GM12878 (cell line): Measurements from ENCODE around the gene VMAC.

Source experiments
- ASH2L ChIP-seq: fragments of 300-600, 200-600 bp; sonication (generic); IDR thresholded peaks from 2 replicates; pipeline ENCODE4 v1.6.1; 2017; ENCODE audit warnings: low read depth, mild to moderate bottlenecking, borderline replicate concordance
- CBFB ChIP-seq: IDR thresholded peaks from 2 replicates; pipeline ENCODE4 v1.6.1; 2016; ENCODE audit warnings: antibody characterized with exemption, low read depth
- CHD4 ChIP-seq: fragments of 200-600 bp; sonication (generic); IDR thresholded peaks from 2 replicates; pipeline ENCODE4 v1.6.1; 2016; ENCODE audit warnings: mild to moderate bottlenecking
- CTCF ChIP-seq, 3 experiments: IDR thresholded peaks in 2 of 3; conservative IDR thresholded peaks in 1 of 3; 2 replicates each; pipeline ENCODE4 v1.5.1; 2011; ENCODE audit warnings: low read depth in 3 of 3, low read length in 3 of 3, mild to moderate bottlenecking in 3 of 3, control low read depth in 2 of 3, moderate library complexity in 2 of 3, inconsistent platforms in 1 of 3, mixed read lengths in 1 of 3; ENCODE audit not compliant: control insufficient read depth in 2 of 3, insufficient read depth in 1 of 3; ENCODE audit errors: extremely low read depth in 1 of 3
- POLR2AphosphoS5 ChIP-seq: IDR thresholded peaks from 2 replicates; pipeline ENCODE4 v1.6.1; 2011; ENCODE audit warnings: mild to moderate bottlenecking, low read length, inconsistent platforms
- RCOR1 ChIP-seq: conservative IDR thresholded peaks from 2 replicates; pipeline ENCODE4 v1.6.1; 2012; ENCODE audit warnings: low read depth, low read length, improper control_type of control experiment
- REST ChIP-seq: IDR thresholded peaks from 2 replicates; pipeline ENCODE4 v1.6.1; 2012; ENCODE audit warnings: mild to moderate bottlenecking, low read depth, low read length
- SP1 ChIP-seq: IDR thresholded peaks from one replicate; pipeline ENCODE4 v1.6.1; 2011; ENCODE audit warnings: low read depth, low read length
- USF2 ChIP-seq: IDR thresholded peaks from 2 replicates; pipeline ENCODE4 v1.6.1; 2011; ENCODE audit warnings: low read depth, low read length, improper control_type of control experiment, borderline replicate concordance
- ZBTB11 ChIP-seq: fragments of 450-650 bp; formaldehyde crosslinking; IDR thresholded peaks from 2 replicates; pipeline ENCODE4 v1.5.0; 2022; ENCODE audit warnings: mild to moderate bottlenecking, missing genetic modification characterization
- ZNF24 ChIP-seq: fragments of 450-650 bp; IDR thresholded peaks from 2 replicates; pipeline ENCODE4 v1.6.1; 2017; ENCODE audit warnings: antibody characterized with exemption, mild to moderate bottlenecking

GRCh38 chr19:5865772-5866171, 38.9 kb upstream of the VMAC start:
- TF ChIP-seq ZBTB11 (CRISPR knock-in tag), result no peak
- TF ChIP-seq RCOR1, result no peak
- no peak for TF ChIP-seq CHD4
- no peak for TF ChIP-seq POLR2AphosphoS5
- TF ChIP-seq CBFB, result no peak
- no peak for TF ChIP-seq CTCF (IDR thresholded peaks at IDR 0.05 in 2 of 3, conservative IDR thresholded peaks at IDR 0.05 in 1 of 3; ENCODE audit: control insufficient read depth in 2 of 3, extremely low read depth in 1 of 3, insufficient read depth in 1 of 3, low read depth in 3 of 3, low read length in 3 of 3)
- TF ChIP-seq USF2, result no peak
- TF ChIP-seq REST, result no peak
- TF ChIP-seq SP1, result no peak
- TF ChIP-seq ASH2L, result no peak
- no peak for TF ChIP-seq ZNF24
